ENCODE data around the gene DECR2.
A peak's percentile ranks its signal among the peaks of the same experiment; 100 is the strongest.
"Not testable (repeated sequence)": the region's sequence is repeated elsewhere in the genome, so short reads cannot be mapped to it uniquely, and the experiment has no call there.

DECR2 gene

DNA sequence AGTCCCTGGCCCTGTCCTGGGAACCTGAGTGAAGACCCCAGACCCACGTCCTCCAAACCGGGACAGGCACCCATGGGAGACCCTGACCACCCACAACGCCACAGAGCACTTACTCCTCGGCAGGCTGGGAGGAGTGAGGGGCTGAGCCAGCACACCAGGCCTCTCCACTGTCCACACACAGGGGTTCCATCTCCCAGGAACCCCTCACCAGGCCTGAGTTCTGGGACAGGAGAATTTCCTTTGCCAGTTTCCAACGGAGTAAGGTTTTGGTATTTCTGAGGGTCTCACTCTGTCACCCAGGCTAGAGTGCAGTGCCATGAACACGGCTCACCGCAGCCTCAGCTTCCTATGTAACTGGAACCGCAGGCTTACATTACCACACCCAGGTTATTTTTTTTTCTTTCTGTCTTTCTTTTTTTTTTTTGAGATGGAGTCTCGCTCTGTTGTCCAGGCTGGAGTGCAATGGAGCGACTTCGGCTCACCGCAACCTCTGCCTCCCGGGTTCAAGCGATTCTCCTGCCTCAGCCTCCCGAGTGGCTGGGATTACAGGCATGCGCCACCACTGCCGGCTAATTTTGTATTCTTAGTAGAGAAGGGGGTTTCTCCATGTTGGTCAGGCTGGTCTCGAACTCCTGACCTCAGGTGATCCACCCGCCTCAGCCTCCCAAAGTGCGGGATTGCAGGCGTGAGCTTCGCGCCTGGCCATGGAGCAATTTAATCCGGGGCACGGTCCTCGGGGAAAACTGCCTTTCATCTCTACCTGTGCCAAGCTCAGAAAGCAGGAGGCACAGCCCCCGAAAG is 21.5 kb upstream of the DECR2 start:
- no peak for DNase-seq

DNA sequence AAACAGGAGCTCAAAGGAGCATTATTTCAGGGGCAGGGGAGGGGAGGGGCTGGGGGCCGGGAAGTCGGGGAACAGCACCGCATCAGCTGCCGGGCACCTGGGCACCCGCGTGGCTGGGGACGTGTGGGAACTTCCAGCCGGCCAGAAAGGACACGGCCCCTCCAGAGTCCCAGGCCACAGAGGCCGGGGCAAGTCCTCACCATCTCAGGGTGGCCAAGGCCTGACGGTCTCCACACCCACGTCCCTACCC is 21.0 kb upstream of the DECR2 start:
- DNase-seq: no peak

DNA sequence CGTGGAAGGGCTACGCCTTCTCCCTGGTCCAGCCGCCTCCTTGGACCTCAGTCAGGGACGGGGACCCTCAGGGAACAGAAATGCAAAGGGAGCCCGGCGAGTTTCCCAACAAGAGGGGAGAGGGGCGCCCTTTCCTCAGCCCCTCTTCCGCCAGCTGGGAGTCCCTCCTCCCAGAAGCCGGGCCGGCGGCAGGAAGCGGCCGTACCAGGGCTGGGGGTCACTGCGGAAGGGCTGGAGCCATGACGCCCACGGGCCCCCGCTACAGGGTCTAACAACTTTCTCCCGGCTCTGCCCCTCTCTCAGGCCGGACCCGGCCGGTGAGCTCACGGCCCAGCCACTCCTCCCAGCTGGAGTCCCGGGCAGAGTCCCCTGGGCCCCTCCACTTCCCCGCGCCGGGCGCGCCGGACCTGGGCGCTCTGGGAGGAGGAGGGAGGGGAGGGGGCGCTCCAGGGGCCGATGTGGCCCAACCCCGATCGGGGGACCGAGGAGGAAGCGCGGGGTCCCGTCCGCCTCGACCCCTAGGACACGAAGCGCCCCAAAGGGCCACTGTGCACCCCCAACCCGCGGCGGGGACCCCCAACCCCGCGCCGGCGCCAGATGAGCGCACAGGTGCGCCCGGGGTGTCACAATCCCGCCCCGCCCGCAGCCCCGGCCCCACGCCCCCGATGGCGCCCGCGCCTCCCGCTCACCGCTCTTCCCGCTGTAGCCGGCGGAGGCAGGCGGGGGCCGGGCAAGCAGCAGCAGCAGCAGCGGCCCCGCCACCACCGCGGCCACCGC is 20.5 kb upstream of the DECR2 start:
- DNase-seq: no peak

DNA sequence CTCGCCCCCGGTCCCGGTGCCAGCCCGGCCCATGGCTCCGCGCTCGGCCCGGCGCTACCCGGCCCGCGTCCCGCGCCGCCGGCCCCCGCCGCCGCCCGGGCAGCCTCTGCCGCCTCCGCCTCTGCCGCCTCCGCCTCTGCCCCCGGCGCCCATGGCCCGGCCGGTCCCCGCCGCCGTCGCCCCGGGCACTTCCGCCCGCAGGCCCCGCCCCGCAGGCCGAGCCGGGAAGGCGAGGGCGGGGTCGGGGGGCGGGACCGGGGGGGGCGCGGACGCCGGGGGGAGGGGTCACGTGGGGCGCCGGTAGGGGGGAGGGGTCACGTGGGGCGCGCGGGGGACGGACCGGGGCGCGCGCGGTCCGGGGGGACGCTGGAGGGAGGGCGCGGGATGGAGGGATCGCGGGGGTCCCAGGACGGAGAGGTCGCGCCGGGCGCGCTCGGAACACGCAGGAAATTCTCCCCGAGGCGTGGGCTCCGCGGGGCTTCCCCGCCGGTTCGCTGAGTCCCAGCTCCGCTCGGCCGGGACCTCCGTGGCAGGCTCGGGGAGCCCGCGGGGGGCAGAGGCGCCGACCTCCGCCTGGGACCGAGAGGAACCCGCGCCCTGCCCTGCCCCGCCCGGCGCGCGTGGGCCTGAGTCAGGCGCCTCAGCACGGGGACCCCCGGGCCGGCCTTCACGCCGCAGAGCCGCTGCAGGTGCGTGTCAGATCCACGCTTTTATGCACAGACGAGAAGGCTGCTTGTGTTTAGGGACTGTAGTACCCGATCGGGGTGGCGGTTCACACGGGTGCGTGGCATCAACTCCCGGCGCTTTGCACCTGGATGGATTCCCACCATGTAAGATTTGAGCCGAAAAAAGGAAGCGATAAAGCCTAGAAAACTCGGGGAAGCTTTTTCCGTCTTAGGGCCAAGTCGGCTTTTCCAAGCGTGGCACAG is 19.6 kb upstream of the DECR2 start, which contains the start of gene PGAP6:
Gene PGAP6 (minus strand): TSS at position 190 of the 929 bp plus-strand sequence. CDS start 157 bp downstream, at position 33.
- DNase-seq: peak; percentile 60

DNA sequence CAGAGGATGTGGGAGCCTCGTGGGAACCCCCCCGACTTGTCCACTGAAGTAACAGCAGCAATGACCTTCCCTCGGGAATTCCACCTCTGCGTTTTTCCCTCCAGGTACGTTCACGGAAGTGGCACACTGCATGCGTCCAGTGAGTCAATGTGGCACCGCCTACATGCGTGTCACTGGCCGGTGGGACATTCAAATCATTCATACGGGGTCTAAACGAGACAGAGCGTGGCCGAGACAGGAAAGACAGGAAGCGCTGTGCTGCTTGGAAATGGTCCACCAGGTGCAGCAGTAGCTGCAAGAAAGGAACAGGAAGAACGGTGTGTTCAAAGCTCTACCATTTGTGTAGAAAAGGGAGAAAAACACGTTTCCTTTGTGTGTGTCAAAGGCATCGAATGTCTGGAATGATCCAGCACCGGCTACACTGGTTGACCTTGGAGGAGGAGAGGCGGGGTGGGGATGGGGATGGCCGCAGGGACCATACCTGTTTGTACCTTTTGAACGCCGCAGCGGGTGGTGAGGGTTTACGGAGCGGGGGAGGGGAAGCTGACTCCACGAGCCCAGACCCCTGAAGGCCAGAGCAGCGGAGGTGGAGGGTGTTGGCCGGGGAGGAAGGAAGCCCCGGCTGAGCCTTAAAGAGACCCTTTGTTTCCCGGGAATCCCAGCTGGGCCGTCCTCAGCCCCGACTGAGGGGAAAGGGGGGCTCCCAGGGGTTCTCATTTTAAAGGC is 18.2 kb upstream of the DECR2 start:
- DNase-seq: peak; percentile 37

DNA sequence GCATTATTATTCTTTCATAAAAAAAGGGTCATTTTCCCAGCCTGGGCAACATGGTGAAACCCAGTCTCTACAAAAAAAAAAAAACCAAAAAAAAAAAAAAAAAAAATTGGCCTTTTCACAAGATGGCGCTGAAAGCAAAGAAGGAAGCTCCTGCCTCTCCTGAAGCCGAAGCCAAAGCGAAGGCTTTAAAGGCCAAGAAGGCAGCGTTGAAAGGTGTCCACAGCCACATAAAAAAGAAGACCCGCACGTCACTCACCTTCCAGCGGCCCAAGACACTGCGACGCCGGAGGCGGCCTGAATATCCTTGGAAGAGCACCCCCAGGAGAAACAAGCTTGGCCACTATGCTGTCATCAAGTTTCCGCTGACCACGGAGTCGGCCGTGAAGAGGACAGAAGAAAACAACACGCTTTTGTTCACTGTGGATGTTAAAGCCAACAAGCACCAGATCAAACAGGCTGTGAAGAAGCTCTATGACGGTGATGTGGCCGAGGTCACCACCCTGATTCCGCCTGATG is 15.0 kb upstream of the DECR2 start:
- no peak for DNase-seq

DNA sequence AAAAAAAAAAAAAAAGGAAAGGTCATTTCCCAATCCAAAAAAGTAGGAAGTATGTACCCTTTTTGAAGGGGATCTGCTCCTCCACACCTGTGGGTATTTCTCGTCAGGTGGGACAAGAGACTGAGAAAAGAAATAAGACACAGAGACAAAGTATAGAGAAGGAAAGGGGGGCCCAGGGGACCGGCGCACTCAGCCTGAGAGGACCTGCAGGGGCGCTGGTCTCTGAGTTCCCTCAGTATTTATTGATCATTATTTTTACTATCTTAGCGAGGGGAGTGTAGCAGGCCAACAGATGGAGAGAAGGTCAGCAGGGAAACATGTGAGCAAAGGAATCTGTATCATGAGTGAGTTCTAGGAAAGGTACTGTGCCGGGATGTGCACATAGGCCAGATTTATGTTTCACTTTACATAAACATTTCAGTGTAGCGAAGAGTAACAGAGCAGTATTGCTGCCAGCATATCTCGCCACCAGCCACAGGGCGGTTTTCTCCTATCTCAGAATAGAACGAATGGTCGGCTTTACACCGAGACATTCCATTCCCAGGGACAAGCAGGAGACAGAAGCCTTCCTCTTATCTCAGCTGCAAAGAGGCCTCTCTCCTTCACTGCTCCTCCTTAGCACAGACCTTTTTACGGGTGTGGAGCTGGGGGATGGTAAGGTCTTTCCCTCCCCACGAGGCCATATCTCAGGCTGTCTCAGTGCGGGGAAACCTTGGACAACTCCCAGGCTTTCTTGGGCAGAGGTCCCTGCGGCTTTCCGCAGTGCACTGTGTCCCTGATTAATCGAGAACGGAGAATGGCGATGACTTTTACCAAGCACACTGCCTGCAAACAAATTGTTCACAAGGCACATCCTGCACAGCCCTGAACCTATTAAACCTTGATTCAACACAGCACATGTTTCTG is 13.7 kb upstream of the DECR2 start:
- not testable (repeated sequence) for DNase-seq

DNA sequence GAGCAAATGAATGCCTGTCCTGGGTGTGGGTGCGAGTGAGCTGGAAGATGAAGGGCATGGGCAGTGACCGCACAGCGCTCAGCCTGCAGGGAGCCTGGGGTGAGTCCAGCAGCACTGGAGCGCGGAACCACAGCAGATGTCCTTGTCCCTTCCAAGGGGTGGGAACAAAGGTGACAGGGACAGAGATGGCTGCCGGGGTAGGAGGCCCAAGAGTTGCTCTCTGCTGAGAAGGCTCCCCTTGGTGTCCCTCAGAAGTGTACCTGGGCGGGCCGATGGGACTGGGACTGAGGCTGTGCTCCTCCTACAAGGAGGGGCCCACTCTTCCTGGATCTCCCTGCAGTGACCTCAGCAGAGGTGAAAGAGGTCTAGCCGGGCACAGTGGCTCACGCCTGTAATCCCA is 12.3 kb upstream of the DECR2 start:
- no peak for DNase-seq

DNA sequence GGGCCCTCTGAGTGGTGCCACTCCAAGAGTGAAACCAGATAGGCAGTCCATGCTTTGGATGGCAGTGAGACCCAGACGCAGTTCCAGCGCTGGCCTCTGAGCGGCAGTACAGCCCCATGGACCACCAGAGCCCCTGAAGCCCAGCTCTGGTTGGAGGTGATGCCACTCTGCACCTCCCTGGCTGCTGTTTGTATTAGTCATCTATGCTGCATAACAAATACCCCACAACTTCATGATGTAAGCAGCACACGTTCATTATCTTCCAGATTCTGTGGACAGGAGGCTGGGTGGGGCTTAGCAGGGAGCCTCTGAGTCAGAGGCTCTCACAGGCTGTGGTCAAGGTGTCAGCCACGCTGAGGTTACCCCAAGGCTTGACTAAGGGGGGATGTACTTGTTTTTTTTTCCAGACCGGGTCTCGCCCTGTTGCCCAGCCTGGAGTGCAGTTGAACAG is 9.8 kb upstream of the DECR2 start:
- peak; percentile 82 for DNase-seq

DNA sequence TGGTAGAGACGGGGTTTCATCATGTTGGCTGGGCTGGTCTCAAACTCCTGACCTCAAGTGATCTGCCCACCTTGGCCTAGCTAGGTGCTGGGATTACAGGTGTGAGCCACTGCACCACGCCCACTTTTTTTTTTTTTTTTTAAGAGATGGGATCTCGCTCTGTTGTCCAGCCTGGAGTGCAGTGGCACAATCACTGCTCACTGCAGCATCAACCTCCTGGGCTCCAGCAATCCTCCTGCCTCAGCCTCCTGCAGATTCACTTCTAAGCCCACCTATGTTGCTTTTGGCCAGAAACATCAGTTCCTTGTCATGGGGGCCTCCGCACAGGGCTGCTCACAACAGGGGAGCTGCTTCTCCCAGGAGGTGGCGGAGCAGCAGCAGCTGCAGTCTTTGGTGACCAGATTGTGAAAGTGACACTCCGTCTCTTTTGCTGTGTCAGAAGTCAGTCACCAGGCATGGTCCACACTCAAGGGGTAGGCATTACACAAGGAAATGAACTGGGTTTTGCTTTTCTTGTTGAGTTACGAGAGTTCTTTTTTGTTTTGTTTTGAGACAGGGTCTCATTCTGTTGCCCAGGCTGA is 9.1 kb upstream of the DECR2 start:
- DNase-seq: no peak

DNA sequence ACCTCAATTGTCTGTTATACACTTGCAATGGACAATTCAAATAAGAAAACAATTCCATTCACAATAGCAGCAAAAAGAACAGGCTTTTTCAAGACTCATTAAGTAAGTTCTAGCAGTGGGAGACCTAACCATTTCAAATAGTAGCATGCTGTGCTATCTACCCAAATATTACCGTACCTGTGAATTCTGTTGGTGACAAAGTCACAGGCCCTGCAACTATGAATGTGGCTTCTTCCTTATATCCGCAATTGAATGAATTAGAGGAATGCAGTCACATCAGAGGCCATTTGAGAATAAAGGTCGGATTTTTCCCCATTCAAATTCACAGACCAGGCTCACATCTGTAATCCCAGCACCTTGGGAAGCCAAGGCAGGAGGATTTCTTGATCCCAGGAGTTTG is 5.5 kb upstream of the DECR2 start:
- DNase-seq: no peak

DNA sequence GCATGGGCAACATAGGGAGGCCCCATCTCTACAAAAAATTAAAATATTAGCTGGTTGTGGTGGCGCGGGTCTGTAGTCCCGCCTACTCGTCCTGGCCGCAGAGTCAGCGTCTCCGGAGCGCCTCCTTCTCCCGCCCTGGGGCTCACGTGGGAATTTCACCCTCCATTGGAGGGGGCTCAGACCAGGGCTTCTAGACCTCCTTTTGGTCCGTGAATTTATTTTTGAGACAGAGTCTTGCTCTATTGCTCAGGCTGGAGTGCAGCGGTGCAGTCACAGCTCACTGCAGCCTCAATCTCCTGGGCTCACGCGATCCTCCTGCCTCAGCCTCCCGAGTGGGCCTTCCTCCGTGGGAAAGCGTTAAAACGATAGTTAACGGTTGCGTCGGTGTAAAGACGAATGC is 5.1 kb upstream of the DECR2 start:
- no peak for DNase-seq

DNA sequence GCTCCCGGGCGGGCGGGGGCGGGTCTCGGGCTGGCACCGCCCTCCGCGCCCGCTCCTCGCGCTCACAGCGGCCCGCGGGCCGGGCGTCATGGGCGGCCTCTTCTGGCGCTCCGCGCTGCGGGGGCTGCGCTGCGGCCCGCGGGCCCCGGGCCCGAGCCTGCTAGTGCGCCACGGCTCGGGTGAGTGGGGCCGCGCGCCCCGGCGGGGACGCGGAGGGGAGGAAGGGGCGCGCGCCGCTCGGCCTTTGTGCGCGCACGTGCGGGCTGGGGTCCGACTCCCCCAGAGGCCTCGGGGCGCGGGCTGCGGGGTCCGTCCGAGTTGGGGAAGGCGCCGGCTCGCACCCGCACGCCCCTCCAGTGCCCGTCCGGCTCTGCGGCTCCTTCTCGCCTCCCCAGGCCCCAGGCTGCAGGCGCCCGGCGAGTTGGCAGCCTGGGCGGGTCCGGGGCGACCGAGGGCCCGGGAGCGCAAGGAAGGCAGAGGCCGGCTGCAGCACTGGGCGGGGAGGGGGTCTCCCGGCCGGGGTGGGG is 4.5 kb upstream of the DECR2 start, which contains the start of gene NME4:
Gene NME4 (plus strand): TSS at position 65 of the 527 bp plus-strand sequence. CDS start 24 bp downstream, at position 89.
- no peak for DNase-seq

DNA sequence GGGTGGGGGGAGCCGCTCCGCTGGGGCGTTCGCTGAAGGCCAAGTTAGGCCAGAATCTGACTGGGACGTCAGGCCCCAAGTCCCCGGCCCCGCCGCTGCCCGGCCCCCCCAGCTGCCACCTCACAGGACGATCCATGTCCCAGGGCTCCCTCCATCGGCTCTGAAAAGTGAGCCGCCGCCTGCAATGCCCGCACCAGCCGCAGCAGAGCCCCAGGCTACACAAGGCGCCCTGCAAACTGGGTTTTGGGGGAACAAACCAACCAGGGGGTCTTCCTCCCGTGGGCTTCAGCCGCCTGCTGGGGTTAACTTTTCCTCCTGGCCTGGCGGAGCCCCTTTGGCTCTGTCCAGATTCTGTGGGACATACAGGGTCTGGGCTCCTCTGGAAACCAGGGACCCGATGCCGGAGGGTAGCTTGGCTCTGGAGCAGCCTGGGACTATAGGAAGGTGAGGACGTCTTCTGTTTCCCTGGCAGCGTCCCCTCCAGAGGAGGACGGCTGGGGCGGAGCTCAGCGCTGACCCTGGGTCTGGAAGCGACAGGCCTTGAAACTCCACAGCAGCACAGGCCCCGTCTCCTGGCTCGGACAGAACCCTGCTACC is 3.9 kb upstream of the DECR2 start:
- DNase-seq: no peak

DNA sequence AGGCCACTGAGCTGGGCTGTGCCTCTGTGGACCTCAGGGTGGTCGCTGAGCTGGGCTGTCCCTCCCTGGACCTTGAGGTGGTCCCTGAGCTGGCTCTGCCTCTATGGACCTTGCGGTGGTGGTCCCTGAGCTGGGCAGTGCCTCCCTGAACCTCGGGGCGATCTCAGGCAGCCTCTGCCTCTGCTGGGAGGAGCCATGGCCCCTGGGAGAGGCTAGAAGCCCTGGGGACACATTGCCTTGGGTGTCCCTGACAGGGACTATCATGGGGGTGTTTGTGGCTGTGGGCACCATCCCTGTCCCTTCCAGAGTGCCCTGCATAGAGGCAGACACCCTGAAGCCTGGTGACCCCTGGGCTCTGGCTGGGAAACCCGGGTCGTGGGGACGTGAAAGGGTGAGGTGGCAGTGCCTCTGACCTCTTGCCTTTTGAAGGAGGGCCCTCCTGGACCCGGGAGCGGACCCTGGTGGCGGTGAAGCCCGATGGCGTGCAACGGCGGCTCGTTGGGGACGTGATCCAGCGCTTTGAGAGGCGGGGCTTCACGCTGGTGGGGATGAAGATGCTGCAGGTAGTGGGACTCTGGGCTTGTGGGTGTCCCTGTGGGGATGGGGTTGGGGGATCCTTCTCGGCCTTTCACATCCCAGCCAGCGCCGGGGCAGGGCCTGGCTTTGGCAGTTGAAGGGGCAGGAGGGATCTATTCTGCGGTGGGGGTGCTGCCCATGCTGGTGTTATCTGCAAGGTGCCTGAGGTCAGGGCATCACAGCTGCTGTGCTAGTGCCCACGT is 2.9 kb upstream of the DECR2 start:
- DNase-seq: no peak

DNA sequence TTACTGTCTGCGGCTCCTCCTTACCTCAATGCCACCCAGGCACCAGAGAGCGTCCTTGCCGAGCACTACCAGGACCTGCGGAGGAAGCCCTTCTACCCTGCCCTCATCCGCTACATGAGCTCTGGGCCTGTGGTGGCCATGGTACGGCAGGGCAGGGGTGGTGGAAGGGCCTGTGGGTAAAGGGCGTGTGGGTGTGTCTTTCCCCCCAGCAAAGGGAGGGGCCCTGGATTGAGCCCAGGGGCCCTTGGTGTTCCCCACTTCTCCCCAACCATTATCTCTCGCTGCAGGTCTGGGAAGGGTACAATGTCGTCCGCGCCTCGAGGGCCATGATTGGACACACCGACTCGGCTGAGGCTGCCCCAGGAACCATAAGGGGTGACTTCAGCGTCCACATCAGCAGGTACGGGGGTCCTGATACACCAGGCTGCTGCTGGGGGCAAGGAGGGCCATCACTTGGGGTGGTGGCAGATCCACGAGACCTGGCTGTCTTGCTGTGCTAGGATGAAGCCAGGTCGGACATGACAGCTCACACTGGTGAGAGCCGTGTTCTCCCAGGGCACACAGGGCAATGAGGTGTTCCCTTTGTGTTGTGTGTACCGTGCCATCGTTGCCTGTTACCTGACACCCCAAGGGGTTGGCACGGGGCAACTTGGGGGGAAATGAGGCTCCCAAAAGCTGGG is 2.2 kb upstream of the DECR2 start:
- DNase-seq: no peak

DNA sequence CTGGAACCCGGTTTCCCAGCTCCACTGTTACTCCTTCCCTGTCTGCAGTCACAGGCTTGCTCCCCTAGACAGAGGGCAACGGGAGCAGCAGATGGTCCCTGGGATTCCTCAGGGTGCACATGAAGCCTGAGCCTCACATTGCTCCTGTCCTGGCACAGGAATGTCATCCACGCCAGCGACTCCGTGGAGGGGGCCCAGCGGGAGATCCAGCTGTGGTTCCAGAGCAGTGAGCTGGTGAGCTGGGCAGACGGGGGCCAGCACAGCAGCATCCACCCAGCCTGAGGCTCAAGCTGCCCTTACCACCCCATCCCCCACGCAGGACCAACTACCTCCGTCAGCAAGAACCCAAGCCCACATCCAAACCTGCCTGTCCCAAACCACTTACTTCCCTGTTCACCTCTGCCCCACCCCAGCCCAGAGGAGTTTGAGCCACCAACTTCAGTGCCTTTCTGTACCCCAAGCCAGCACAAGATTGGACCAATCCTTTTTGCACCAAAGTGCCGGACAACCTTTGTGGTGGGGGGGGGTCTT is 1.6 kb upstream of the DECR2 start:
- DNase-seq: no peak

DNA sequence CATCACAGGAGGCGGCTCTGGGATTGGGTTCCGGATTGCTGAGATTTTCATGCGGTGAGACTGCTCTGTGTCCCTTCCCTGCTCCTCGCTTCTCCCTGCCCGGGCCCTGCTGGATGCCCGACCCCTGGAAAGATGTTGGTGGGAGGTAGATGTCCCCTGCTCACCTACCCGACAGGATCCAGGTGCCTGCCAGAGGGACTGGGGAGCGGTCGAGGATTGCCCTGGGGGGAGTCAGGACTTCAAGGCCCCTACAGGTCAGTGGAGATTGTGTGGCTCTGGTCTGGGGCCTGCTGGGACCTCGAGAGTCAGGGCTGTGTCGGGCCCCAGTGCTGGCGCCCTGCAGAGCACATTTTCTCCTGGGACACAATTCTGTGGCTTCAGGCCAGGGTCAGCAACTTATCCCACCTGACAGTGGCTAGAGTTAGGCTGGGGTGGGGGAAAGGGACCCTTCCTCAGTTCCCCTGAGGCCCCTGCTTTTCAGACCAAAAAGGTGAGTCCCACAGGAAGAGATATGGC is 3.3 kb downstream of the DECR2 start:
- no peak for DNase-seq
